Measurements from ENCODE around the gene SEC24D. TPM values are rescaled to one million over a fixed set of nuclear protein-coding genes. Genes with fewer than 3 reads are reported as not detected.
"Not testable (repeated sequence)": the region's sequence is repeated elsewhere in the genome, so short reads cannot be mapped to it uniquely, and the experiment has no call there.

SEC24D gene
- total RNA-seq, 1 experiment from 2014 or later, result 14.4 TPM

- H3K79me2 ChIP-seq (ENCODE audit: low read length), result no peaks in the 10 kb centered on the region
- ATAC-seq (no peak), DNase-seq (no peak)
- no peaks in the 10 kb centered on the region for H3K9me2 ChIP-seq (replicated peaks; ENCODE audit: low read length)
- TF ChIP-seq EZH2phosphoT487 (IDR thresholded peaks at IDR 0.05; ENCODE audit: borderline replicate concordance, low read length) (no peak), EZH2 (IDR thresholded peaks at IDR 0.05; ENCODE audit: low read length, unreplicated experiment) (no peak), CTCF (conservative IDR thresholded peaks at IDR 0.05; ENCODE audit: low read depth, low read length) (no peak)
- H4K20me1 ChIP-seq (ENCODE audit: low read length), result no peaks in the 10 kb centered on the region
- H3K27ac ChIP-seq (ENCODE audit: low read length), result no peak overlapping the region
- no peak overlapping the region for H3K9ac ChIP-seq (ENCODE audit: low read length)
- H3F3A ChIP-seq (ENCODE audit: low read length, unreplicated experiment), result no peaks in the 10 kb centered on the region
- intact Hi-C loops (cut with micrococcal nuclease), result no loop called here
- no peaks in the 10 kb centered on the region for H3K27me3 ChIP-seq (ENCODE audit: low read length)
- no peak overlapping the region for H2AFZ ChIP-seq (ENCODE audit: low read length)
- peaks cover 3% of the 10 kb centered on the region; the same call in 1 of the 2 replicates for H3K36me3 ChIP-seq (ENCODE audit: low read depth, low read length)
- CTCF ChIA-PET, result no interaction called here
- H3K4me1 ChIP-seq (ENCODE audit: insufficient read depth, low read length), result no peaks in the 10 kb centered on the region
- POLR2A ChIA-PET (ENCODE audit: unreplicated experiment), result no interaction called here
- H3K4me2 ChIP-seq (ENCODE audit: low read length), result no peak overlapping the region
- H3K9me3 ChIP-seq (ENCODE audit: low read length), result no peaks in the 10 kb centered on the region
- no TSS peak for BruUV-seq (replicated peaks)
- H3K4me3 ChIP-seq (ENCODE audit: low read length), result no peak overlapping the region
Measured at GRCh38 chr4:118784776-118785175, 51.1 kb downstream of the SEC24D start.

GRCh38 chr4:118783887-118784286 is 52.0 kb downstream of the SEC24D start:
- H3K36me3 ChIP-seq (ENCODE audit: low read depth, low read length), result no peaks in the 10 kb centered on the region; the same call in 1 of the 2 replicates
- H3K79me2 ChIP-seq (ENCODE audit: low read length), result no peaks in the 10 kb centered on the region
- ChIA-PET POLR2A (ENCODE audit: unreplicated experiment) (no interaction called here), CTCF (no interaction called here)
- H3K9ac ChIP-seq (ENCODE audit: low read length), result no peak overlapping the region
- H4K20me1 ChIP-seq (ENCODE audit: low read length), result no peaks in the 10 kb centered on the region
- DNase-seq (no peak), ATAC-seq (no peak)
- H3K9me3 ChIP-seq (ENCODE audit: low read length), result no peaks in the 10 kb centered on the region
- no peak overlapping the region for H3K4me2 ChIP-seq (ENCODE audit: low read length)
- no peak overlapping the region for H2AFZ ChIP-seq (ENCODE audit: low read length)
- no peaks in the 10 kb centered on the region for H3K27me3 ChIP-seq (ENCODE audit: low read length)
- no peaks in the 10 kb centered on the region for H3K9me2 ChIP-seq (replicated peaks; ENCODE audit: low read length)
- H3K4me1 ChIP-seq (ENCODE audit: insufficient read depth, low read length), result no peaks in the 10 kb centered on the region
- H3K4me3 ChIP-seq (ENCODE audit: low read length), result no peak overlapping the region
- no peak overlapping the region for H3K27ac ChIP-seq (ENCODE audit: low read length)
- no TSS peak for BruUV-seq (replicated peaks)
- H3F3A ChIP-seq (ENCODE audit: low read length, unreplicated experiment), result no peaks in the 10 kb centered on the region
- intact Hi-C loops (cut with micrococcal nuclease), result no loop called here
- TF ChIP-seq EZH2 (IDR thresholded peaks at IDR 0.05; ENCODE audit: low read length, unreplicated experiment), result no peak
- no peak for TF ChIP-seq CTCF (conservative IDR thresholded peaks at IDR 0.05; ENCODE audit: low read depth, low read length)
- TF ChIP-seq EZH2phosphoT487 (IDR thresholded peaks at IDR 0.05; ENCODE audit: borderline replicate concordance, low read length), result no peak

GRCh38 chr4:118782886-118783285 is 53.0 kb downstream of the SEC24D start:
- H3K79me2 ChIP-seq (ENCODE audit: low read length); H2AFZ ChIP-seq (ENCODE audit: low read length); H3K27me3 ChIP-seq (ENCODE audit: low read length); BruUV-seq (replicated peaks); H3K27ac ChIP-seq (ENCODE audit: low read length); H3K36me3 ChIP-seq (ENCODE audit: low read depth, low read length); H4K20me1 ChIP-seq (ENCODE audit: low read length); H3K4me1 ChIP-seq (ENCODE audit: insufficient read depth, low read length); H3K9me3 ChIP-seq (ENCODE audit: low read length); H3K4me2 ChIP-seq (ENCODE audit: low read length); DNase-seq; ATAC-seq; intact Hi-C loops (cut with micrococcal nuclease); CTCF ChIA-PET; H3F3A ChIP-seq (ENCODE audit: low read length, unreplicated experiment); POLR2A ChIA-PET (ENCODE audit: unreplicated experiment); H3K4me3 ChIP-seq (ENCODE audit: low read length); H3K9ac ChIP-seq (ENCODE audit: low read length); H3K9me2 ChIP-seq (replicated peaks; ENCODE audit: low read length): not testable (repeated sequence)

- POLR2A ChIA-PET (ENCODE audit: unreplicated experiment); H3K9me2 ChIP-seq (replicated peaks; ENCODE audit: low read length); H2AFZ ChIP-seq (ENCODE audit: low read length); H3K27me3 ChIP-seq (ENCODE audit: low read length); H3K36me3 ChIP-seq (ENCODE audit: low read depth, low read length); H3K4me3 ChIP-seq (ENCODE audit: low read length); H3K9me3 ChIP-seq (ENCODE audit: low read length); H4K20me1 ChIP-seq (ENCODE audit: low read length); H3K9ac ChIP-seq (ENCODE audit: low read length); CTCF ChIA-PET; H3F3A ChIP-seq (ENCODE audit: low read length, unreplicated experiment); BruUV-seq (replicated peaks); H3K4me1 ChIP-seq (ENCODE audit: insufficient read depth, low read length); H3K4me2 ChIP-seq (ENCODE audit: low read length); H3K27ac ChIP-seq (ENCODE audit: low read length); intact Hi-C loops (cut with micrococcal nuclease); H3K79me2 ChIP-seq (ENCODE audit: low read length); ATAC-seq; DNase-seq: not testable (repeated sequence)
Measured at GRCh38 chr4:118777649-118778048, 58.3 kb downstream of the SEC24D start.

- H3K36me3 ChIP-seq (ENCODE audit: low read depth, low read length); POLR2A ChIA-PET (ENCODE audit: unreplicated experiment); H3K79me2 ChIP-seq (ENCODE audit: low read length); CTCF ChIA-PET; H3K27me3 ChIP-seq (ENCODE audit: low read length); DNase-seq; H3K4me3 ChIP-seq (ENCODE audit: low read length); H2AFZ ChIP-seq (ENCODE audit: low read length); H3K27ac ChIP-seq (ENCODE audit: low read length); BruUV-seq (replicated peaks); H3K4me1 ChIP-seq (ENCODE audit: insufficient read depth, low read length); H3F3A ChIP-seq (ENCODE audit: low read length, unreplicated experiment); ATAC-seq; H4K20me1 ChIP-seq (ENCODE audit: low read length); H3K9me3 ChIP-seq (ENCODE audit: low read length); H3K9me2 ChIP-seq (replicated peaks; ENCODE audit: low read length); intact Hi-C loops (cut with micrococcal nuclease); H3K4me2 ChIP-seq (ENCODE audit: low read length); H3K9ac ChIP-seq (ENCODE audit: low read length): not testable (repeated sequence)
Measured at GRCh38 chr4:118776955-118777640, 58.8 kb downstream of the SEC24D start.

Data from PC-3 (cell line).